Smooth muscle cell (in vitro differentiated cells): Measurements from ENCODE around the gene ASIP. TPM values are rescaled to one million over a fixed set of nuclear protein-coding genes. Genes with fewer than 3 reads are reported as not detected.

Experiments used
- DNase-seq: peaks from one replicate; lab custom pipeline; 2025; ENCODE audit not compliant: unreplicated experiment; lab: John Stamatoyannopoulos, UW
- H2AFZ ChIP-seq: fragments of 200-600 bp; sonication (generic); 2 replicates; pipeline ENCODE4 v1.6.0; 2016; ENCODE audit warnings: antibody characterized with exemption, low read depth, mild to moderate bottlenecking
- H3F3A ChIP-seq: fragments of 200-600 bp; sonication (generic); 2 replicates; pipeline ENCODE4 v1.6.0; 2017; ENCODE audit warnings: antibody characterized with exemption, low read depth
- H3K27ac ChIP-seq: fragments of 200-600 bp; sonication (generic); 2 replicates; pipeline ENCODE4 v1.5.1; 2016; ENCODE audit warnings: low read depth, mild to moderate bottlenecking
- H3K27me3 ChIP-seq: fragments of 200-600 bp; sonication (generic); 2 replicates; pipeline ENCODE4 v1.6.1; 2016; ENCODE audit warnings: low read depth, mild to moderate bottlenecking
- H3K36me3 ChIP-seq: fragments of 200-600 bp; sonication (generic); 2 replicates; pipeline ENCODE4 v1.5.1; 2016; ENCODE audit warnings: low read depth
- H3K4me1 ChIP-seq: fragments of 200-600 bp; sonication (generic); 2 replicates; pipeline ENCODE4 v1.5.1; 2016; ENCODE audit warnings: low read depth
- H3K4me2 ChIP-seq: fragments of 200-600 bp; sonication (generic); 2 replicates; pipeline ENCODE4 v1.6.0; 2016; ENCODE audit warnings: mild to moderate bottlenecking
- H3K4me3 ChIP-seq: fragments of 200-600 bp; sonication (generic); 2 replicates; pipeline ENCODE4 v1.5.1; 2016; ENCODE audit warnings: mild to moderate bottlenecking
- H3K79me2 ChIP-seq: fragments of 200-600 bp; sonication (generic); 2 replicates; pipeline ENCODE4 v1.6.0; 2016; ENCODE audit warnings: low read depth, mild to moderate bottlenecking
- H3K9ac ChIP-seq: fragments of 200-600 bp; sonication (generic); 2 replicates; pipeline ENCODE4 v1.6.0; 2016; ENCODE audit warnings: low read depth
- H3K9me3 ChIP-seq: fragments of 200-600 bp; sonication (generic); replicated peaks from 2 replicates; pipeline ENCODE4 v1.5.1; 2016; ENCODE audit warnings: low read depth
- H4K20me1 ChIP-seq: fragments of 200-600 bp; sonication (generic); 2 replicates; pipeline ENCODE4 v1.6.0; 2016; ENCODE audit warnings: low read depth
- WGBS: methylation state at CpG from one replicate; pipeline ENCODE4 v1.1.7; 2016; ENCODE audit warnings: low lambda C conversion rate; 5-methylcytosine and 5-hydroxymethylcytosine counted together
- polyA plus RNA-seq: library from polyadenylated mRNA; unstranded; fragments of >200 nt; fragmentation: Nextera tagmentation; extraction: Ambion mirVana; gene quantifications from 2 replicates; pipeline ENCODE4 v1.2.1, GENCODE V29; 2016
- total RNA-seq: library from RNA; depleted of rRNA; stranded (reverse); fragments of >200 nt; gene quantifications from 2 replicates; pipeline ENCODE4 v1.2.3, GENCODE V29; 2014
- TF ChIP-seq, protein P1 (sequence below): fragments of 200-600 bp; sonication (generic); IDR thresholded peaks from 2 replicates; pipeline ENCODE4 v1.5.1; 2017; ENCODE audit warnings: borderline replicate concordance, mild to moderate bottlenecking, antibody characterized with exemption; ENCODE audit not compliant: insufficient read depth, poor library complexity, severe bottlenecking

The ASIP gene
- total and polyA plus RNA-seq, 2 experiments from 2014 or later, result not detected

DNA sequence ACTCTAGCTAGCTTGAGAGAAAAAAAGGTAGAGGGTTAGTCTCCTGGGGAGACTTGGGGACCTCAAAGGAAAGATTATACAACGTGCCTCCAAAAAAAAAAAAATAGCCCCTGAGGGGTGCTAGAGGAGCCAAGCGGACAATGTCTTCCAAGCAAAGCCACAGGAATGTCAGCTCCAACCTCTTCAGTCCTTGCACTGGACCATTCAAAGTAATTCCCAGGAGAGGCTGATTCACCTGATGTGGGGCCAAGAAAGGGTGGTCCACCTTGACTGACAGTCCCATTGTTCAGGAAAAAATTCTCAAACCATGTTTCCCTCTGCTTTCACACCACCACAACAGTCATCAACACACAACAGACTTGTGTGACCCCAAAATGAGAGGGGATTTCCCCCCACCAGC is 30.7 kb downstream of the ASIP start:
- DNase-seq, result no peak
- no peaks in the 10 kb centered on the region for H3K79me2 ChIP-seq
- no peak overlapping the region for H3K9ac ChIP-seq
- H3K4me3 ChIP-seq, result no peak overlapping the region
- 74% methylated on average over 2 of the region's 2 CpGs for WGBS
- no peaks in the 10 kb centered on the region for H4K20me1 ChIP-seq
- H3K27me3 ChIP-seq, result no peaks in the 10 kb centered on the region
- H3K27ac ChIP-seq, result no peak overlapping the region
- peaks cover 6% of the 10 kb centered on the region for H3K4me1 ChIP-seq
- H3K9me3 ChIP-seq, result no peaks in the 10 kb centered on the region
- H3F3A ChIP-seq, result no peaks in the 10 kb centered on the region
- no peak overlapping the region for H3K4me2 ChIP-seq
- TF ChIP-seq, protein P1, sequence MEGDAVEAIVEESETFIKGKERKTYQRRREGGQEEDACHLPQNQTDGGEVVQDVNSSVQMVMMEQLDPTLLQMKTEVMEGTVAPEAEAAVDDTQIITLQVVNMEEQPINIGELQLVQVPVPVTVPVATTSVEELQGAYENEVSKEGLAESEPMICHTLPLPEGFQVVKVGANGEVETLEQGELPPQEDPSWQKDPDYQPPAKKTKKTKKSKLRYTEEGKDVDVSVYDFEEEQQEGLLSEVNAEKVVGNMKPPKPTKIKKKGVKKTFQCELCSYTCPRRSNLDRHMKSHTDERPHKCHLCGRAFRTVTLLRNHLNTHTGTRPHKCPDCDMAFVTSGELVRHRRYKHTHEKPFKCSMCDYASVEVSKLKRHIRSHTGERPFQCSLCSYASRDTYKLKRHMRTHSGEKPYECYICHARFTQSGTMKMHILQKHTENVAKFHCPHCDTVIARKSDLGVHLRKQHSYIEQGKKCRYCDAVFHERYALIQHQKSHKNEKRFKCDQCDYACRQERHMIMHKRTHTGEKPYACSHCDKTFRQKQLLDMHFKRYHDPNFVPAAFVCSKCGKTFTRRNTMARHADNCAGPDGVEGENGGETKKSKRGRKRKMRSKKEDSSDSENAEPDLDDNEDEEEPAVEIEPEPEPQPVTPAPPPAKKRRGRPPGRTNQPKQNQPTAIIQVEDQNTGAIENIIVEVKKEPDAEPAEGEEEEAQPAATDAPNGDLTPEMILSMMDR, result no peak
- H2AFZ ChIP-seq, result no peak overlapping the region
- no peaks in the 10 kb centered on the region for H3K36me3 ChIP-seq

DNA sequence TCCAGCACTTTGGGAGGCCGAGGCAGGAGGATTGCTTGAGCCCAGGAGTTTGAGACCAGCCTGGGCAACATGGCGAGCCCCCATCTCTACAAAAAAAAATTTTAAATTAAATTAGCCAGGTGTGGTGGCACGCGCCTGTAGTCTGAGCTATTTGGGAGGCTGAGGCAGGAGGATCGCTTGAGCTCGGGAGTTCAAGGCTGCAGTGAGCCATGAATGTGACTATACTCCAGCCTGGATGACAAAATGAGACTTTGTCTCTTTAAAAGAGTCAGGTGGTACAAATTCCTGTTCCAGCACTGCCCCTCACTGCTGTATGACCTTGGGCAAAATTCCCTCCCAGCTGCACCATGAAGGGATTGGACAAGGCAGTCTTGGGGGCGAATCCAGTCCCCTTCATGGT is 33.5 kb downstream of the ASIP start:
- no peak for DNase-seq

DNA sequence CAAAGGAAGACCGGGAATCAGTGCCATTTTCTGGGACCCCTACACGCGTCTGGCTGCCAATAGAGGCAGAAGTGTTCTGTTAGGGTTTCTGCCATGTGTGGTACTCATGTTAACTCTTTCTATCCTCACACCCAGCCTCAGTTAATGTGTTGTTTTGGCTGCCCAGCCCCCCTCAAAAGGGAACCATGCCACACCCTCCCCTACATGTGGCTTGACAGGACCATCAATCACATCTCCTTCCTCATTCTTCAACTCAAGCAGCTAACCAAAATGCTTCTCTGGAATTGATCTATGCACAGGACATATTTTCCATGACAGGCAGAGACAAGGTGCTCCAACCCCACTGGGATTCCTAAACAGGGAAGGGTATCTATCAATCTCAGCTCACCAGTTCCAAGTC is 40.0 kb downstream of the ASIP start:
- Histone ChIP-seq H3F3A (no peaks in the 10 kb centered on the region), H3K4me2 (no peak overlapping the region), H3K9ac (no peak overlapping the region), H3K27me3 (no peaks in the 10 kb centered on the region), H2AFZ (no peak overlapping the region), H3K4me1 (no peaks in the 10 kb centered on the region), H3K4me3 (no peak overlapping the region), H3K27ac (no peak overlapping the region), H3K36me3 (peaks cover 4% of the 10 kb centered on the region), H4K20me1 (no peaks in the 10 kb centered on the region), H3K9me3 (no peaks in the 10 kb centered on the region), H3K79me2 (no peaks in the 10 kb centered on the region)
- TF ChIP-seq, protein P1, result no peak
- 96% methylated on average over 3 of the region's 3 CpGs for WGBS
- DNase-seq, result no peak

More for the DNA sequence above, 33.5 kb downstream of the ASIP start:
- Histone ChIP-seq H2AFZ (no peak overlapping the region), H3K9ac (no peak overlapping the region), H3K27ac (no peak overlapping the region), H3K27me3 (no peaks in the 10 kb centered on the region), H3K4me2 (no peak overlapping the region), H4K20me1 (no peaks in the 10 kb centered on the region), H3K79me2 (no peaks in the 10 kb centered on the region), H3K9me3 (no peaks in the 10 kb centered on the region), H3K4me1 (no peaks in the 10 kb centered on the region), H3K36me3 (no peaks in the 10 kb centered on the region), H3K4me3 (no peak overlapping the region), H3F3A (no peaks in the 10 kb centered on the region)
- TF ChIP-seq, protein P1, result no peak
- WGBS, result 98% methylated on average over 7 of the region's 7 CpGs

DNA sequence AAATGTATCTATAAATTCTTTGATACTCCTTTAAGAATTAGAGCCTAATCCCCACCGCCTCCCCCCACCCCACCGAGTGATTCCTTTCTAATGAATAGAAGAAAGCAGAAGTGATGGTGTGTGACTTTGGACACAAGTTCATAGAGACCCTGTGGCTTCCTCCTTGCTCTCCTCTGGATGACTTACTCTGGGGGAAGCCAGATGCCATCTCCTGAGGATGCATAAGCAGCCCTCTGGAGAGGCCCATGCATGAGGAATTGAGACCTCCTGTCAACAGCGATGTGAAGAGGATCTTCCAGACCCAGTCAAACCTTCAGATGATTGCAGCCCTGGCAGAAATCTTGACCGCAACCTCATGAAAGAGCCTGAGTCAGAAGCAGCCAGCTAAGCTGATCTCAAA is 40.8 kb downstream of the ASIP start:
- Histone ChIP-seq H3K27me3 (no peaks in the 10 kb centered on the region), H2AFZ (no peak overlapping the region), H3K4me3 (no peak overlapping the region), H3K4me2 (no peak overlapping the region), H3K9me3 (no peaks in the 10 kb centered on the region), H3K36me3 (peaks cover 4% of the 10 kb centered on the region), H3K9ac (no peak overlapping the region), H3K79me2 (no peaks in the 10 kb centered on the region), H3F3A (no peaks in the 10 kb centered on the region), H3K27ac (no peak overlapping the region), H4K20me1 (no peaks in the 10 kb centered on the region), H3K4me1 (no peaks in the 10 kb centered on the region)
- TF ChIP-seq, protein P1, result no peak
- no peak for DNase-seq
- WGBS, result 95% methylated on average over 4 of the region's 4 CpGs
